Transverse colon (tissue), 4 donors: Measurements from ENCODE around the gene AGBL4. TPM values are rescaled to one million over a fixed set of nuclear protein-coding genes. Genes with fewer than 3 reads are reported as not detected.

ENCODE experiments used
- DNase-seq: peaks from one replicate; pipeline ENCODE4 v3.0.0-alpha.2; 2019
- H3K27ac ChIP-seq, 4 donors: fragments of 200-600 bp; sonication (generic); 2 replicates each; pipeline ENCODE4 v1.5.1; 2016 to 2018; ENCODE audit warnings: inconsistent platforms in 4 of 4
- H3K27me3 ChIP-seq: fragments of 200-600 bp; sonication (generic); 2 replicates; pipeline ENCODE4 v1.5.1; 2017; ENCODE audit warnings: inconsistent platforms
- H3K36me3 ChIP-seq, 4 donors: fragments of 200-600 bp; sonication (generic); 2 replicates each; pipeline ENCODE4 v1.5.1; 2017 to 2019; ENCODE audit warnings: inconsistent platforms in 4 of 4
- H3K4me1 ChIP-seq, 4 donors: fragments of 200-600 bp; sonication (generic); 2 replicates each; pipeline ENCODE4 v1.5.1; 2017 to 2020; ENCODE audit warnings: inconsistent platforms in 4 of 4
- H3K4me3 ChIP-seq, 4 donors: fragments of 200-600 bp; sonication (generic); 1 replicate in 1 of 4; 2 replicates in 3 of 4; pipeline versions ENCODE4 v1.5.1 to v1.6.1; 2017 to 2019; ENCODE audit warnings: inconsistent platforms in 4 of 4
- H3K9me3 ChIP-seq, 2 donors: fragments of 200-600 bp; sonication (generic); 2 replicates each; pipeline ENCODE4 v1.5.1; 2017 to 2019; ENCODE audit warnings: inconsistent platforms in 2 of 2
- CTCF ChIP-seq, 5 experiments: fragments of 200-600 bp in 3 of 5; fragments of 450-650 bp in 2 of 5; sonication (generic) in 3 of 5; IDR thresholded peaks; 1 replicate in 2 of 5; 2 replicates in 3 of 5; pipeline ENCODE4 v1.5.1; 2016 to 2017; ENCODE audit warnings: antibody characterized with exemption in 5 of 5, inconsistent platforms in 3 of 5, mild to moderate bottlenecking in 2 of 5, moderate library complexity in 1 of 5
- EP300 ChIP-seq: sonication (generic); formaldehyde crosslinking; IDR thresholded peaks from one replicate; pipeline ENCODE4 v1.6.1; 2017; ENCODE audit warnings: antibody characterized with exemption, low read depth
- POLR2A ChIP-seq: fragments of 450-650 bp; IDR thresholded peaks from one replicate; pipeline ENCODE4 v1.6.1; 2016; ENCODE audit warnings: antibody characterized with exemption, mild to moderate bottlenecking, moderate library complexity
- POLR2AphosphoS5 ChIP-seq, 3 donors: sonication (generic); formaldehyde crosslinking; IDR thresholded peaks; one replicate each; pipeline ENCODE4 v1.6.1; 2016; ENCODE audit warnings: antibody characterized with exemption in 3 of 3
- WGBS, 2 donors: methylation state at CpG; one replicate each; pipeline ENCODE4 v1.1.5; 2018; ENCODE audit warnings: low coverage in 1 of 2; 5-methylcytosine and 5-hydroxymethylcytosine counted together
- in situ Hi-C, 4 donors: fragments of 200-750 bp; cut with MboI; loops; one replicate each; pipeline versions ENCODE4 v1.15.0 to v1.15.1; 2017; ENCODE audit warnings: low sequenced_read_pairs in 3 of 4, low pct_ligation_motif_present in 1 of 4, low pct_unique_long_range_greater_than_20kb in 1 of 4
- intact Hi-C: fragments of 100-400 bp; cut with DNase I; formaldehyde crosslinking; loops from one replicate; pipeline ENCODE4 v1.15.1; 2023; ENCODE audit warnings: low total_unique reads
- total RNA-seq, 4 donors: library from RNA; depleted of rRNA; stranded (reverse); fragments of >200 nt; gene quantifications; one replicate each; pipeline ENCODE4 v1.1.0, GENCODE V29; 2016

Gene AGBL4
- total RNA-seq, 4 donors from 2014 or later: 0.82 TPM; not detected in 3

- in situ Hi-C loops: no loop called here
- Histone ChIP-seq H3K27me3 (no peaks in the 10 kb centered on the region), H3K4me3 (no peak overlapping the region), H3K27ac (no peak overlapping the region), H3K4me1 (no peaks in the 10 kb centered on the region), H3K9me3 (no peaks in the 10 kb centered on the region), H3K36me3 (no peaks in the 10 kb centered on the region)
- peak in 4 of 5 experiments; percentile 15 to 24 (median 18) for TF ChIP-seq CTCF (IDR thresholded peaks at IDR 0.05)
- no peak for TF ChIP-seq POLR2AphosphoS5 (IDR thresholded peaks at IDR 0.05)
- intact Hi-C loops: no loop called here
- 21 to 25% methylated on average over 3 of the region's 3 CpGs for WGBS, 2 donors
- DNase-seq: no peak
These were observed 1153.2 kb downstream of the AGBL4 start for GRCh38 chr1:48870596-48870995.

- no peaks in the 10 kb centered on the region for H3K4me1 ChIP-seq
- no peaks in the 10 kb centered on the region for H3K9me3 ChIP-seq
- in situ Hi-C loops: no loop called here
- no peaks in the 10 kb centered on the region for H3K27me3 ChIP-seq
- no peak overlapping the region for H3K4me3 ChIP-seq
- no peak overlapping the region for H3K27ac ChIP-seq
- 86% methylated on average over 5 of the region's 5 CpGs; no CpG with 5 or more reads in 1 of the 2 donors for WGBS, 2 donors
- H3K36me3 ChIP-seq: no peaks in the 10 kb centered on the region
- DNase-seq: no peak
- TF ChIP-seq CTCF (IDR thresholded peaks at IDR 0.05) (no peak), EP300 (no peak), POLR2AphosphoS5 (IDR thresholded peaks at IDR 0.05) (no peak), POLR2A (no peak)
- intact Hi-C loops: no loop called here
These were observed 1154.4 kb downstream of the AGBL4 start for GRCh38 chr1:48869116-48869893.

DNA sequence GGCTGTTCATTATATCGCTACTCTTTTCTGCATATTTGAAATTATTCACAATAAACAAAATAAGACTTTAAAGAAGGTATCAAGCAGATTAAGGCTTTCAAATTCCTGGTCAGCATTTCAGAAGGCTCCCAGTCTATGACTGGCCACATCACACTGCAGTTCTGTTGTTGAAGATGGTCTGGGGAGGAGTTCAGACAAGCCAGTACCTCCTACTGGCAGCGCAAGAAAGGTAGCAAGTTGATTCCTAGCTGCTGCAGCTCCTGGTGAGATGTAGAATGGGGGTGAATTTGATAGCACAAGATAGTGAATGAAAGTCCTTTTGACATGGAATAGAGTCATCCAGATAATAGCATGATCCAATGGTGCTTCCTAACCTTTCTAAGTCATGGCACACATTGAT is 1158.8 kb downstream of the AGBL4 start:
- intact Hi-C loops (no loop called here), in situ Hi-C loops (no loop called here)
- no peaks in the 10 kb centered on the region for H3K27me3 ChIP-seq
- no peaks in the 10 kb centered on the region for H3K4me1 ChIP-seq
- no peaks in the 10 kb centered on the region for H3K9me3 ChIP-seq
- H3K36me3 ChIP-seq: no peaks in the 10 kb centered on the region
- no peak for DNase-seq
- no peak overlapping the region for H3K4me3 ChIP-seq
- WGBS, 2 donors: 91 to 94% methylated on average over 1 of the region's 2 CpGs
- TF ChIP-seq POLR2A (no peak), EP300 (no peak), POLR2AphosphoS5 (IDR thresholded peaks at IDR 0.05) (no peak), CTCF (IDR thresholded peaks at IDR 0.05) (no peak)
- no peak overlapping the region for H3K27ac ChIP-seq

DNA sequence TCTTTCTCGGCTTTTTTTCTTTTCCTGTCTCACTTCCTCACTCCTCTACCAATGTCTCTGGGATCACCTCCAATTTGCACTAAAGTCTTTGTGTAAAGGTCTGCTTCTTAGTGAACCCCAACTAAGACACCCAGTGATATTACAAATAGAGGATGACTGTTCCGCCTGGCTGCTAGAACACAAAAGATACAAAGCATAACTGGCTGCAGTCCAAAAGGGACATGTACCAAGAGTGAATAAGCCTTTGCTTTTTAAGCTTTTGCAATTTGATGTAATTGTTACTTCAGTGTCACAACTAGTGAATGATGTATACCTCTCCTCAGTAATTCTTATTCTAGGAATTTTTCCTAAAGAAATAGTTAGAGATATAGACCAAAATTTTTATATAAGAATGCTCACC is 1164.3 kb downstream of the AGBL4 start:
- intact Hi-C loops (no loop called here), in situ Hi-C loops (no loop called here)
- H3K9me3 ChIP-seq: no peaks in the 10 kb centered on the region
- no peak overlapping the region for H3K4me3 ChIP-seq
- H3K4me1 ChIP-seq: no peaks in the 10 kb centered on the region
- TF ChIP-seq EP300 (no peak), POLR2AphosphoS5 (IDR thresholded peaks at IDR 0.05) (no peak), CTCF (IDR thresholded peaks at IDR 0.05) (no peak), POLR2A (no peak)
- no peak for DNase-seq
- no peaks in the 10 kb centered on the region for H3K27me3 ChIP-seq
- 45% methylated on average over 2 of the region's 2 CpGs; no CpG with 5 or more reads in 1 of the 2 donors for WGBS, 2 donors
- no peaks in the 10 kb centered on the region for H3K36me3 ChIP-seq
- H3K27ac ChIP-seq: no peak overlapping the region
